GM23338 (cell line): ENCODE data around the gene AGXT2.

Experiments
- CREB1 ChIP-seq: fragments of 250-450 bp; sonication (Bioruptor Pico); IDR thresholded peaks from 2 replicates; pipeline ENCODE4 v1.5.0; 2020; ENCODE audit warnings: low read depth, mild to moderate bottlenecking, moderate library complexity
- EZH2 ChIP-seq: fragments of 200-600 bp; sonication (generic); IDR thresholded peaks from one replicate; pipeline ENCODE4 v1.8.0; 2017; ENCODE audit warnings: antibody characterized with exemption, mild to moderate bottlenecking, low read depth; ENCODE audit not compliant: unreplicated experiment
- EZH2phosphoT487 ChIP-seq: fragments of 200-600 bp; sonication (generic); IDR thresholded peaks from one replicate; pipeline ENCODE4 v1.8.1; 2018; ENCODE audit warnings: antibody characterized with exemption; ENCODE audit not compliant: unreplicated experiment
- JUNB ChIP-seq: IDR thresholded peaks from one replicate; pipeline ENCODE4 v1.6.1; 2016; ENCODE audit warnings: antibody characterized with exemption; ENCODE audit not compliant: unreplicated experiment
- NANOG ChIP-seq: IDR thresholded peaks from 2 replicates; pipeline ENCODE4 v1.6.1; 2016; ENCODE audit warnings: antibody characterized with exemption, borderline replicate concordance
- POLR2AphosphoS5 ChIP-seq: IDR thresholded peaks from 2 replicates; pipeline ENCODE4 v1.6.1; 2016; ENCODE audit warnings: antibody characterized with exemption, low read depth
- REST ChIP-seq: IDR thresholded peaks from one replicate; pipeline ENCODE4 v1.6.1; 2018; ENCODE audit warnings: antibody characterized with exemption; ENCODE audit not compliant: unreplicated experiment
- STAT1 ChIP-seq: IDR thresholded peaks from one replicate; pipeline ENCODE4 v1.6.1; 2016; ENCODE audit warnings: antibody characterized with exemption; ENCODE audit not compliant: unreplicated experiment
- ZNF114 ChIP-seq: fragments of 250-450 bp; sonication (Bioruptor Pico); IDR thresholded peaks from 2 replicates; pipeline ENCODE4 v1.5.0; 2020; ENCODE audit warnings: mild to moderate bottlenecking, moderate library complexity
- ZNF331 ChIP-seq: fragments of 250-450 bp; sonication (Bioruptor Pico); IDR thresholded peaks from 2 replicates; pipeline ENCODE4 v1.5.0; 2020; ENCODE audit warnings: low read depth, mild to moderate bottlenecking, moderate library complexity
- TF ChIP-seq, protein P1 (sequence below), 2 experiments: fragments of 200-600 bp in 1 of 2; sonication (generic) in 1 of 2; conservative IDR thresholded peaks; 2 replicates each; pipeline versions ENCODE4 v1.5.1 to v1.6.1; 2016 to 2017; ENCODE audit warnings: antibody characterized with exemption in 2 of 2, low read depth in 2 of 2, mild to moderate bottlenecking in 2 of 2, moderate library complexity in 1 of 2
- TF ChIP-seq, protein P2 (sequence below): IDR thresholded peaks from 2 replicates; pipeline ENCODE4 v1.6.1; 2016; ENCODE audit warnings: antibody characterized with exemption
- TF ChIP-seq, protein P3 (sequence below): fragments of 250-450 bp; sonication (Bioruptor Pico); IDR thresholded peaks from 2 replicates; pipeline ENCODE4 v1.5.0; 2020; ENCODE audit warnings: mild to moderate bottlenecking, moderate library complexity

DNA sequence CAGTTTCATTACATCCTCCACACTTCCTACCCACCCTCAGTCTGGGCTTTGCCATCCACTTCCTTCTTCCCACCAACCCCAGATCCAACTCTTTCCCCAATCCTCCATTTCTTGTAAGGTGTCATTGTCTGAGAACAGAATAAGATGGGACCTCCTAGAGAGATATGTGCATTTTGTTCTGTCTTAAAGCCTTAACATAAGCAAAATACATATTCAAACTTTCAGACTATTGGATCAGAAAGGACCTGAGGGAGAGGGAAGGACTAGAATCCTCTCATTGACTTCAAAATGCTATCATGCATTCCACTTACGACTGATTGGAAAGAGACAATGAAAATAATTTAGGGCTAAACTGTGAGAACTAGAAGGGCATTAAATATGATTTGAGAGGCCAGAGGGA lies 43.0 kb downstream of the AGXT2 start:
- TF ChIP-seq, protein P1, sequence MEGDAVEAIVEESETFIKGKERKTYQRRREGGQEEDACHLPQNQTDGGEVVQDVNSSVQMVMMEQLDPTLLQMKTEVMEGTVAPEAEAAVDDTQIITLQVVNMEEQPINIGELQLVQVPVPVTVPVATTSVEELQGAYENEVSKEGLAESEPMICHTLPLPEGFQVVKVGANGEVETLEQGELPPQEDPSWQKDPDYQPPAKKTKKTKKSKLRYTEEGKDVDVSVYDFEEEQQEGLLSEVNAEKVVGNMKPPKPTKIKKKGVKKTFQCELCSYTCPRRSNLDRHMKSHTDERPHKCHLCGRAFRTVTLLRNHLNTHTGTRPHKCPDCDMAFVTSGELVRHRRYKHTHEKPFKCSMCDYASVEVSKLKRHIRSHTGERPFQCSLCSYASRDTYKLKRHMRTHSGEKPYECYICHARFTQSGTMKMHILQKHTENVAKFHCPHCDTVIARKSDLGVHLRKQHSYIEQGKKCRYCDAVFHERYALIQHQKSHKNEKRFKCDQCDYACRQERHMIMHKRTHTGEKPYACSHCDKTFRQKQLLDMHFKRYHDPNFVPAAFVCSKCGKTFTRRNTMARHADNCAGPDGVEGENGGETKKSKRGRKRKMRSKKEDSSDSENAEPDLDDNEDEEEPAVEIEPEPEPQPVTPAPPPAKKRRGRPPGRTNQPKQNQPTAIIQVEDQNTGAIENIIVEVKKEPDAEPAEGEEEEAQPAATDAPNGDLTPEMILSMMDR (conservative IDR thresholded peaks at IDR 0.05; ENCODE audit: low read depth in 2 of 2), result no peak
- TF ChIP-seq EZH2 (no peak), EZH2phosphoT487 (no peak), CREB1 (no peak), POLR2AphosphoS5 (no peak), REST (no peak), NANOG (no peak), JUNB (no peak), STAT1 (no peak), ZNF114 (no peak), ZNF331 (CRISPR knock-in tag) (no peak)
- TF ChIP-seq, protein P2, sequence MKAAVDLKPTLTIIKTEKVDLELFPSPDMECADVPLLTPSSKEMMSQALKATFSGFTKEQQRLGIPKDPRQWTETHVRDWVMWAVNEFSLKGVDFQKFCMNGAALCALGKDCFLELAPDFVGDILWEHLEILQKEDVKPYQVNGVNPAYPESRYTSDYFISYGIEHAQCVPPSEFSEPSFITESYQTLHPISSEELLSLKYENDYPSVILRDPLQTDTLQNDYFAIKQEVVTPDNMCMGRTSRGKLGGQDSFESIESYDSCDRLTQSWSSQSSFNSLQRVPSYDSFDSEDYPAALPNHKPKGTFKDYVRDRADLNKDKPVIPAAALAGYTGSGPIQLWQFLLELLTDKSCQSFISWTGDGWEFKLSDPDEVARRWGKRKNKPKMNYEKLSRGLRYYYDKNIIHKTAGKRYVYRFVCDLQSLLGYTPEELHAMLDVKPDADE, result no peak
- TF ChIP-seq, protein P3, sequence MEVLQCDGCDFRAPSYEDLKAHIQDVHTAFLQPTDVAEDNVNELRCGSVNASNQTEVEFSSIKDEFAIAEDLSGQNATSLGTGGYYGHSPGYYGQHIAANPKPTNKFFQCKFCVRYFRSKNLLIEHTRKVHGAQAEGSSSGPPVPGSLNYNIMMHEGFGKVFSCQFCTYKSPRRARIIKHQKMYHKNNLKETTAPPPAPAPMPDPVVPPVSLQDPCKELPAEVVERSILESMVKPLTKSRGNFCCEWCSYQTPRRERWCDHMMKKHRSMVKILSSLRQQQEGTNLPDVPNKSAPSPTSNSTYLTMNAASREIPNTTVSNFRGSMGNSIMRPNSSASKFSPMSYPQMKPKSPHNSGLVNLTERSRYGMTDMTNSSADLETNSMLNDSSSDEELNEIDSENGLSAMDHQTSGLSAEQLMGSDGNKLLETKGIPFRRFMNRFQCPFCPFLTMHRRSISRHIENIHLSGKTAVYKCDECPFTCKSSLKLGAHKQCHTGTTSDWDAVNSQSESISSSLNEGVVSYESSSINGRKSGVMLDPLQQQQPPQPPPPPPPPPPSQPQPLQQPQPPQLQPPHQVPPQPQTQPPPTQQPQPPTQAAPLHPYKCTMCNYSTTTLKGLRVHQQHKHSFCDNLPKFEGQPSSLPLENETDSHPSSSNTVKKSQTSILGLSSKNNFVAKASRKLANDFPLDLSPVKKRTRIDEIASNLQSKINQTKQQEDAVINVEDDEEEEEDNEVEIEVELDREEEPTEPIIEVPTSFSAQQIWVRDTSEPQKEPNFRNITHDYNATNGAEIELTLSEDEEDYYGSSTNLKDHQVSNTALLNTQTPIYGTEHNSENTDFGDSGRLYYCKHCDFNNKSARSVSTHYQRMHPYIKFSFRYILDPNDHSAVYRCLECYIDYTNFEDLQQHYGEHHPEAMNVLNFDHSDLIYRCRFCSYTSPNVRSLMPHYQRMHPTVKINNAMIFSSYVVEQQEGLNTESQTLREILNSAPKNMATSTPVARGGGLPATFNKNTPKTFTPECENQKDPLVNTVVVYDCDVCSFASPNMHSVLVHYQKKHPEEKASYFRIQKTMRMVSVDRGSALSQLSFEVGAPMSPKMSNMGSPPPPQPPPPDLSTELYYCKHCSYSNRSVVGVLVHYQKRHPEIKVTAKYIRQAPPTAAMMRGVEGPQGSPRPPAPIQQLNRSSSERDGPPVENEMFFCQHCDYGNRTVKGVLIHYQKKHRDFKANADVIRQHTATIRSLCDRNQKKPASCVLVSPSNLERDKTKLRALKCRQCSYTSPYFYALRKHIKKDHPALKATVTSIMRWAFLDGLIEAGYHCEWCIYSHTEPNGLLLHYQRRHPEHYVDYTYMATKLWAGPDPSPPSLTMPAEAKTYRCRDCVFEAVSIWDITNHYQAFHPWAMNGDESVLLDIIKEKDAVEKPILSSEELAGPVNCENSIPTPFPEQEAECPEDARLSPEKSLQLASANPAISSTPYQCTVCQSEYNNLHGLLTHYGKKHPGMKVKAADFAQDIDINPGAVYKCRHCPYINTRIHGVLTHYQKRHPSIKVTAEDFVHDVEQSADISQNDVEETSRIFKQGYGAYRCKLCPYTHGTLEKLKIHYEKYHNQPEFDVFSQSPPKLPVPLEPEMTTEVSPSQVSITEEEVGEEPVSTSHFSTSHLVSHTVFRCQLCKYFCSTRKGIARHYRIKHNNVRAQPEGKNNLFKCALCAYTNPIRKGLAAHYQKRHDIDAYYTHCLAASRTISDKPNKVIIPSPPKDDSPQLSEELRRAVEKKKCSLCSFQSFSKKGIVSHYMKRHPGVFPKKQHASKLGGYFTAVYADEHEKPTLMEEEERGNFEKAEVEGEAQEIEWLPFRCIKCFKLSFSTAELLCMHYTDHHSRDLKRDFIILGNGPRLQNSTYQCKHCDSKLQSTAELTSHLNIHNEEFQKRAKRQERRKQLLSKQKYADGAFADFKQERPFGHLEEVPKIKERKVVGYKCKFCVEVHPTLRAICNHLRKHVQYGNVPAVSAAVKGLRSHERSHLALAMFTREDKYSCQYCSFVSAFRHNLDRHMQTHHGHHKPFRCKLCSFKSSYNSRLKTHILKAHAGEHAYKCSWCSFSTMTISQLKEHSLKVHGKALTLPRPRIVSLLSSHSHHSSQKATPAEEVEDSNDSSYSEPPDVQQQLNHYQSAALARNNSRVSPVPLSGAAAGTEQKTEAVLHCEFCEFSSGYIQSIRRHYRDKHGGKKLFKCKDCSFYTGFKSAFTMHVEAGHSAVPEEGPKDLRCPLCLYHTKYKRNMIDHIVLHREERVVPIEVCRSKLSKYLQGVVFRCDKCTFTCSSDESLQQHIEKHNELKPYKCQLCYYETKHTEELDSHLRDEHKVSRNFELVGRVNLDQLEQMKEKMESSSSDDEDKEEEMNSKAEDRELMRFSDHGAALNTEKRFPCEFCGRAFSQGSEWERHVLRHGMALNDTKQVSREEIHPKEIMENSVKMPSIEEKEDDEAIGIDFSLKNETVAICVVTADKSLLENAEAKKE, result no peak
